Right forelimb (tissue), 1 donor: ENCODE results near the gene LRP1B.

Experiments
- DNase-seq: peaks from one replicate; pipeline ENCODE4 v3.0.0-alpha.2; 2018

Gene LRP1B

DNA sequence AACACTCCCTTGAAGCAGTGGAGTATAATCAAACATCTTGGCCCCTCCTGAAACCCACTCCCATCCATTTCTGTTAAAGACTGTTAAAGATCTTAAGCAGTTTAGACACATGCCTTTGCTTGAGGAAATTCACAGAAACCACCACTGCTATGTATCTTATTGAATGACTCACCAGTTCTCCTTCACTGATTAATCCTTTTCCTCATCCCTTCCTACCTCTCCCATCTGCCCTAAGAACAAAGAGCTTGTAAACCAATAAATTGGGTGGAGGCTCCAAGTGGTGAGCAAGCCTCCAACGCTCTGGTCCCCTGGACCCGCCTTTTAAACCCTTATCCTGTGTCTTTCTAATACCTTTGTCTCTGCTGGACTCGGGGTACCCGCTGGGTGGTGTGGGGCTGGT lies 746.1 kb downstream of the LRP1B start:
- DNase-seq = no peak

DNA sequence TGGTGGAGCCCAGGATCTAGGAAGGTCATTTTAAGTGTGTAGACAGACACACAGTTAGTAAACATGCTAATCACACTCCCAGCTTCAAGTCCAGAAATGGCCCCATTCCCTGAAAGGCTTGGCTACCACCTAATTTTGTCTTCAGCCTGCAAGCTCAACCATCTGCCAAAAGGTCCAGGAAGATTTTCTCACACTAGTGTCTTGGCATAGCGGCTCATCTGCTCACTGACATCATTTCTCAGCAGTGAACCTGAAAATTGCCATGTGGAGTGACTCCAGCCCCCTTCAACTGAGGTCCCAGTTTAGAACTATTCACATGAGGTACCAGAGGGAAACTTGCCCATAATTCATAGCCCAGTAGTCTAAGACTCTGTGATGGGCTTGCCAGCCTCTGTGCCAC lies 748.9 kb downstream of the LRP1B start:
- no peak for DNase-seq

DNA sequence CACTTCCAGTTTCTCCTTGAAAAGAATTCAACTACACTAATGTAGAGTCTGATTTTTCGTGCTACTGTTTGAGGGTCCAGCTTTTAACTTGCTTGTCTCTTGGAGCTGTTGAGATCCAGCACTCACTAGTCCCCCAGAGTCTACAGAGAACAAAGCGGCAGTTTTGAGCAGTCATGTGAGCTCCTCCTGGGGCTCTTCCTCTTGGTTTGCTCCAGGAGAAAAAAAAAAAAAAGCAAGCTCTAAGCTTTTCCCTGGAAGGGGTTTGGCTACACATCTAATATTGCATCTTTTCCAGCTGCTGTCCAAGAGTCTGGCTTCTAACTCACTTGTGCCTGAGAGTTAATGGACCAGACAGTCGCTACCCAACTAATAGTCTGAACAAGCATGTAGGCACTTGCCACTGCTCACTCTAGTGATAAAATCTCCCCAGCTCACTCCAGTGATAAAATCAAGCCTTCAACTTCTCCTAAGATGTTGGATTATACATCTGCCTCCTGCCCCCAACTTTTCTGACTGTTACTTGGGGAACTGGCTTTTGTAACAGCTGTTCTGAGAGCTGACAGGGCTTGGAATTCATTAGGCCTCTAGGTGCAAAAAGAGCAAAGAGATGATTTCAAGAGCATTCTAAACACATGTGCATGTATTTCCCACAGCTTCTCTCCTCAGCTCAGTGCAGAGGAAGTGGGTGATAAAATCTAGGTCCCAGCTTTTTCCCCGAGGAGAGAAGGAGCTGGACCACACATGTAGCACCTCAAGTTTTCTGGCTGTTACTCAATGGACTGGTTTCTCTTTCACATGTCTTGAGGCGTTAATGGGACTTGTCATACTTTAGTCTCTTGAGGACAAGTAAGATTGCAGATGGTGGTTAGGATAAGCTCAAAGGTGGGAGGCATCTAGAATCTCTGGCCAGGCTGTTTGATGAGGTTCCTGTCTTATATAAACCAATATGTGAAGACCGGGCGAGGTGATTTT lies 750.5 kb downstream of the LRP1B start:
- no peak for DNase-seq

- no peak for DNase-seq
Observed at GRCh38 chr2:141364821-141365220, 766.0 kb downstream of the LRP1B start.

GRCh38 chr2:141362311-141362710 lies 768.5 kb downstream of the LRP1B start:
- DNase-seq = no peak

DNA sequence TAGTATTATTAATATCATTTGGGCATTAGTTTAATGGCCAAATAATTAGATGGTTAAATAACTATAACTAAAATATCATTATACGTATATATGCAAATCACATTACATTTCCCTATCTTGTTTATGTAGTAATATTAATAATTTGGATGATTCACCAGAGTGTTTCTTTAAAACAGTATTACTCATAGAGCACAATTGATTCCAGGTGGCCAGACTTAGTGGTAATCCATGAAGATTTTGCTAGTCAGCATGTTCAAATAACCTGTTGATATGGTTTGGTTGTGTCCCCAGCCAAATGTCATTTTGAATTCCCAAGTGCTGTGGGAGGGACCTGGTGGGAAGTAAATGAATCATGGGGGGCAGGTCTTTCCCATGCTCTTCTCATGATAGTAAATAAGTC lies 782.3 kb downstream of the LRP1B start:
- DNase-seq = no peak

DNA sequence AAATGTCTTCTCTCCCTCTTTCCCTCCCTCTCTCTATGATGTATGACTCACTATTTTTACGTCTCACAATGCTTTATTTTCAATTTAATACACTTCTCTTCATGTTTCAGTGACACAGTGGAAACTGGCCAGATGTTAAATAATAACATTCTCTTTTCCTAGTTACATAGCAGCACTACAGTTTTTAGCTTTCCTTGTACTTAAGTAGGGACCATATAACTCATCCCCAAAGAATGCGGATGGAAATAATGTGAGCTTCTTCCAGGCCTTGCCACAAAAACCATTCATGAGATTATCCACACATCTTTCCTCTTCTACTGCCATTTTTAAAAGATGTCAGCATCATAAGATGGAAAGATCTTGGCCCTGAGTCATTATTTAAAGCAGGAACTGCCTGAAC lies 789.4 kb downstream of the LRP1B start:
- DNase-seq = no peak

DNA sequence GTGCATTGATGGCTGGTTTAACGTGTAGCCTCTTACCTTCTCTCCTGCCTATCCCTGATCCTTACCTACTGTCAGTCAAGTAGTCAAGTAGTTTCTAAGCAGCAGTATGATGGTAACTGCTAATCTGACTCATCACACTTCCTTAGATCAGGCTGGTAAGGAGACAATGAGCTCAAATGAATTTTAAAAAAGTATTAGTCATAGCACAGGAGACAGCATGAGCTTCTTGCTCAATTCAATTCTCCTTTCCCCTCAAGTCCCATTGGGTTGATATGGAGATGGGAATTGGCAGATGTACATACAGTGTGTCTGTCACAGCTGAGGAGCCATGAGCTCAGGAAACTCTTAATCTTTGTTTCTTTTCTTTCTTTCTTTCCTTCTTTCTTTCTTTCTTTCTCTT lies 799.7 kb downstream of the LRP1B start:
- DNase-seq = no peak

DNA sequence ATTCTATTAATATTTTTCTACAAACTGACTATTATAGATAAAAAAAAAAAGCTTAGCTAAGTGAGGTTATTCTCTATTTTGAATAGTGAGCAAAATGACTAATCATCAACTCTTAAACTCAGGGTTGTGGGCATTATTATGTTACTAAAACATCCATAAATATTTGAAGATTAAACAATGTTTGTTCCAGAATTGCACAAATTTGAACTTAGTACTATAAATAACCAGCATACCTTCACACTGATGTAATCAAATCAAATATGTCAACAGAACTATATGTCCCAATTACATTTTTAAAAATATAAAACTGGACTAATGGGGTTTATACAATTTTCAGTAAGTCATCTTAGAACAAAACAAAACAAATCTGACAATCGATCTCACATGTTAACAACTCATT lies 800.9 kb downstream of the LRP1B start:
- no peak for DNase-seq

- no peak for DNase-seq
Observed at GRCh38 chr2:141323571-141323970, 807.2 kb downstream of the LRP1B start.

- no peak for DNase-seq
Observed at GRCh38 chr2:141317986-141318385, 812.8 kb downstream of the LRP1B start.

DNA sequence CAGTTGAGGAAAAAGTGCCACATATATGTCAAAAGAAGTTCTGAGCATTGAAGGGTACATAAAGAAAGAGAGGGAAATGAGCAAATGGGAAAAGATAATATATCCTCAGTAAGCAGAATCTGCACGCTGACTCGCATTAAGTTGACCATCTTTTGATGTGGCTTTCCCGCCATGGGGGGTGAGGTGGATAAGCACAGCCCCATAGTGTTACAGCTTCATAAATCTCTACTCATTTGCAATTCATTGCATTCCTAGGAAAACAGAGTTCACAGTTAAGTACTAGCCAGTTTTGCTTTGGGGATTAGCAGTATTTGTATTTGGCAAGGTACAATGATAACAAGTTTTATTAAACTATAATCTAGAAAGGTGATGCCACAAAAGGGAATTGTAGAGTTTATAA lies 814.2 kb downstream of the LRP1B start:
- no peak for DNase-seq

DNA sequence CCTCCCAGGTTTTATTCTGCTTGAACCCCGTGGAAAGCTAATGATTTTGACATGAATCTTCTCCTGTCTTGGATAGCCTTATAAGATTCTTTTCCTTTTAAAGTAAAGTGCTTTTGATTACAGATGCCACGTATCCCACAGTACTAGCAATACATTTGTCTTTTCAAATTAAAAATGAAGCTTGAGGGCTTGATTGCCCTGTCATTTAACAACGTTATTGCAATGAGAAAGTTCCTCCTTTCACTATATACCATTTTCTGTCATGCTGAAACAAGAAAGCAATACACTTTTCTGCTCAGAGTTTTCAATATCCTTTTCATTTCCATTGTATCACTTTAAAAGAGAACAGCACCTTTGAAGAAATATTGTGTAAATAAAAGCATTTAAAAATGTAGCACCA lies 814.7 kb downstream of the LRP1B start:
- no peak for DNase-seq

DNA sequence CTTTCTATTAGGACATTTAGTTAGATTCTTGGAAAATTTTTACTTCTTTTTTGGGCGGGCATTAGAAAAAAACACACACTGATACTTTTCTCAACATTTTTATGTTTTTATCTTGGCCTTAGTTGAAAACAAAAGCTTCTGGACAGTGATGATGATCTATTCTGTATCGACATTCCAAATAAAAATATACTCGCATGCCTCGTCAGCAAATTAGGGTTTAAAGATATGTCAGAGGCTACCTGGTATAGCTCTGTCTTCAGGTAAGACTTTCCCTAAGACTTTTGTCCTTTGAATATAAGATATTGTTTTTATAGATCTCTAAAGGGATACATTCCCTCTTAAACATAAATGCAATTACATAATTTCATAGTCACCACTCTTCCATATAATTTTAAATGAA lies 816.8 kb downstream of the LRP1B start:
- no peak for DNase-seq

- no peak for DNase-seq
Observed at GRCh38 chr2:141311430-141311829, 819.4 kb downstream of the LRP1B start.

- DNase-seq = no peak
Observed at GRCh38 chr2:141306368-141306767, 824.4 kb downstream of the LRP1B start.

DNA sequence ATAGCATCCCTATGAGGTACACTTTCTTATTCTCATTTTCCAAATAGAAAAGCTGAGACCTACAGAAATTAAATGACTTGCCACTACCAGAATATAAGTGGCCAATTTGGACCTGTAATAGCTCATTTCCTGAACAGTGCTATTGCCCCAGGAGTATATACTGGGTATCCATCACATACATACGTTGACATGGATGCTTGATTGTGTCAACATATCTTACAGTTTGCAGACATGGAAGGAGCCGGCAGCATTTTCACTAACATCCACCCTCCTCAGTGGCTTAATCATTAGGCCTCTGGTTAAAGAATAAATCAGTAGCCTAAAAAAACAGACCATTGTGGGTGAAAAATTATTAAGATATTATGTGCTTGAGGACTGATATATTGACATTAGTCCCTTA lies 829.3 kb downstream of the LRP1B start:
- no peak for DNase-seq

GRCh38 chr2:141280037-141280436 lies 850.8 kb downstream of the LRP1B start:
- DNase-seq = no peak

DNA sequence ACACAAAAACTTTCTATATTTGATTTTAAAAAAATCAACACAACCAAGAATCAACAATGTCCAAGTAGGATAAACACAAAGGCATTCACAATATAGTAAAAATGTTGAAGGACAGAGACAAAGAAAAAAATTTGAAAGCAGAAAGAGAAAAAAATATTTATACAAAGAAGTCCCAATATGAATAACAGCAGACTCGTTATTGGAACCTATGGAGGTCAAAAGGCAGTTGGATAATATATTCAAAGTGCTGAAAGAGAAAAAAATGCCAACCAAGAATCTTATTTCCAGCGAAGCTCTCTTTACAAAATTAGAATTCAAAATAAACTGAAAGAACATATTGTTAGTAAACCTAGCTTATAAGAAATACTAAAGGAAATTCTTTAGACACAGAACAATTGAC lies 859.5 kb downstream of the LRP1B start:
- no peak for DNase-seq

DNA sequence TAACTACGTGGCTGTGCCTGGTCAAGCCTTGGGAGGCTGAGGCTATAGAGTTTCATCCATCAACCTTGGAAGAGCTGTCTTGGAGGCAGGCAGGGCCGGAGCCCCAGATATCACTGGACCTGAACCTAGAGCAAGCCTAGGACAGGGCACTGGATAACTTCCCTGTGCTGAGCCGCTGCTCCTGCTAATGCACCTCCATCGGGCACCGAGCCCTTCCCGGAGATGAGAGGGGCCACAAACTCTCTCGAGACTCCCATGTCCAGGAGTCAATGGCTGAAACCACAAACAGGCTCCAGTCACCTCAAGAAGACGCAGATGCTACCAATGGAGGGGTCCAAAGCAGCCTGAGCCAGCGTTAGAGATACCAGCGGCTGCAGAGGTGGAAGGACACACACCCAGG lies 866.0 kb downstream of the LRP1B start:
- DNase-seq = no peak

GRCh38 chr2:141260911-141261310 lies 869.9 kb downstream of the LRP1B start:
- no peak for DNase-seq

GRCh38 chr2:141259683-141260082 lies 871.1 kb downstream of the LRP1B start:
- DNase-seq = no peak

- no peak for DNase-seq
Observed at GRCh38 chr2:141242008-141242407, 888.8 kb downstream of the LRP1B start.

GRCh38 chr2:141226560-141226959 lies 904.3 kb downstream of the LRP1B start:
- DNase-seq = no peak

DNA sequence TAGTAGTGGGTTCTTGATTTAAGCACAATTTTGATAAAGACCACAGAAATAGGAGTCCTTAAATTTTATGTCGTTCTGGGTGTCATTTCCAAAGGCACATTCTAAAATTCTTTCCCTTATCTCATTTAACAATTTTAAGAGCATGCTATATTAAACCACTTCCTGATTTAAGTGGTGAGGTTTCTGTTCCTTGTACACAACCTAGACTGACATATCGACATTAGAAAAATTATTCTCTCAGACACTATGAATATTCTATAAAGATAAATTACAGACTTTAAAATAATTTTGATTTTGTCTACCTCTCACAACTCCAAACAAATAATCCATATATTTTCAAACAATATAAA lies 923.8 kb downstream of the LRP1B start:
- DNase-seq = no peak
